Upper lobe of left lung (tissue), 6 donors: ENCODE measurements around the gene PSME3. TPM values are rescaled to one million over a fixed set of nuclear protein-coding genes. Genes with fewer than 3 reads are reported as not detected.
"Not testable (repeated sequence)": the region's sequence is repeated elsewhere in the genome, so short reads cannot be mapped to it uniquely, and the experiment has no call there.

Source experiments
- ATAC-seq, 2 donors: fragments of 200-7000 bp; cut with Tn5 transposase; one replicate each; pipeline ENCODE4 v1.9.1; 2022; ENCODE audit warnings: mild to moderate bottlenecking in 2 of 2, moderate library complexity in 2 of 2; ENCODE audit not compliant: low FRiP score in 2 of 2
- DNase-seq, 2 donors: peaks; one replicate each; pipeline ENCODE4 v3.0.0-alpha.2; 2019 to 2020
- H3K27ac ChIP-seq, 4 donors: fragments of 200-600 bp; sonication (generic); one replicate each; pipeline ENCODE4 v1.5.1; 2016 to 2019
- H3K27me3 ChIP-seq, 4 donors: fragments of 200-600 bp; sonication (generic); one replicate each; pipeline ENCODE4 v1.5.1; 2017 to 2019
- H3K36me3 ChIP-seq, 4 donors: fragments of 200-600 bp; sonication (generic); one replicate each; pipeline ENCODE4 v1.5.1; 2016 to 2019
- H3K4me1 ChIP-seq, 4 donors: fragments of 200-600 bp; sonication (generic); one replicate each; pipeline ENCODE4 v1.5.1; 2018 to 2019
- H3K4me3 ChIP-seq, 4 donors: fragments of 200-600 bp; sonication (generic); one replicate each; pipeline ENCODE4 v1.5.1; 2017 to 2019; ENCODE audit warnings: mild to moderate bottlenecking in 2 of 4, moderate library complexity in 1 of 4
- H3K9me3 ChIP-seq, 4 donors: fragments of 200-600 bp; sonication (generic); one replicate each; pipeline ENCODE4 v1.5.1; 2018 to 2019
- EP300 ChIP-seq, 4 donors: sonication (generic); formaldehyde crosslinking; IDR thresholded peaks; one replicate each; pipeline ENCODE4 v1.5.1; 2017; ENCODE audit warnings: antibody characterized with exemption in 4 of 4, control low read depth in 2 of 4
- POLR2A ChIP-seq, 4 donors: fragments of 450-650 bp; IDR thresholded peaks; one replicate each; pipeline ENCODE4 v1.5.1; 2016 to 2017; ENCODE audit warnings: antibody characterized with exemption in 4 of 4, mild to moderate bottlenecking in 2 of 4
- POLR2AphosphoS5 ChIP-seq, 2 donors: sonication (generic); formaldehyde crosslinking; IDR thresholded peaks; one replicate each; pipeline ENCODE4 v1.5.1; 2017; ENCODE audit warnings: antibody characterized with exemption in 2 of 2
- WGBS, 2 donors: methylation state at CpG; one replicate each; pipeline ENCODE4 v1.1.5; 2017 to 2018; 5-methylcytosine and 5-hydroxymethylcytosine counted together
- total RNA-seq, 6 donors: library from RNA; depleted of rRNA in 4 of 6; stranded (reverse); fragments of >200 nt in 4 of 6; gene quantifications; one replicate each; pipeline versions ENCODE4 v1.1.0 to v1.2.1, GENCODE V29; 2016 to 2021
- TF ChIP-seq, protein P1 (sequence below), 6 experiments: fragments of 450-650 bp in 4 of 6; fragments of 200-600 bp in 2 of 6; sonication (generic) in 2 of 6; IDR thresholded peaks; one replicate each; pipeline ENCODE4 v1.5.1; 2016 to 2019; ENCODE audit warnings: antibody characterized with exemption in 6 of 6
- donor health status: DM: no; HTN: no; CAD: no; lungs with moderate emphysema.
- donor health status: DM: no; HTN: yes; CAD: no; lungs with severe emphysema.

The PSME3 gene
- total RNA-seq, 6 donors from 2014 or later = 67.5 to 102 (median 75.8) TPM

DNA sequence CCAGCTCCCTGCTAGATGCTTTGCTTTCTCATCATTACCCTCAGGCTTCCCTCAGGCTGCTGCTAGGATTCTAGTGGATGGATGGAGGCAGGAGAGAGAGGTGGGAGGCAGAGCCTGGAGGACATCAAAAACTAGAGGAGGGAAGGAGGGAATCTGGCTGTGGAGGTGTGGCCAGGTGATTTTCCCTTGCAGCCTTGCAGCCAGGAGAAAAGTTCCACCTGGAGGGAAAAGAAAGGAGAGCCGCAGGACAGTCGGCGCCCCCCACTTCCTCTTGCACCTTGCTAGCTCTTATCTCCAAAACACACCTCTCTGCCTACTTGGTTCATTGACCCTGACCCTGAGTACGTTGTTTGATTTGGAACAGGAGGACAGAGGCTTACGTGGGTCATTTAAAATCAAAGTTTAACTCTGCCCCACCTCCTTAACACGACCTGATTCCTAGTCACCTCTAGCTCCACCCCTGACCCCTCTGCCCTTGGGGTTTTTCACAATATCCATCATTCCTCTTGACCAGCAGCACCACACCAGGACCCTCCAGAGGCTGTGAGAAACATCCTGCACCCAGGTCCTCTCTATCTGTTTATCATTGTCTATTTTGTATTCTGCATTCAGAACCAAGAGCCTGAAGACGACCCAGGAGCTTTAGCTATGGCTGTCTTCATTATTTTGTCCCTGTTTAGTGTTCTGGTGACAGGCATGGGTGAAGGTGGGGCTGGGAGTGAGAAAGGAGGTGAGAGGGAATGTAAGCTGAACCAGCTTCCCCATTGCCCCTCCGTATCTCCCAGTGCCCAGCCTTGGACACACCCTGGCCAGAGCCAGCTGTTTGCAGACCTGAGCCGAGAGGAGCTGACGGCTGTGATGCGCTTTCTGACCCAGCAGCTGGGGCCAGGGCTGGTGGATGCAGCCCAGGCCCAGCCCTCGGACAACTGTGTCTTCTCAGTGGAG lies 33.7 kb downstream of the PSME3 start:
- H3K4me3 ChIP-seq = no peak overlapping the region
- 53 to 62% methylated on average over 8 to 9 of the region's 12 CpGs for WGBS, 2 donors
- no peak for DNase-seq
- H3K9me3 ChIP-seq = peaks cover 0 to 3% (median 0%) of the 10 kb centered on the region in 4 donors
- peak in 1 of 2 donors; percentile 19 for ATAC-seq
- peak overlapping the region in 1 of 4 donors; percentile 2 for H3K27ac ChIP-seq
- H3K36me3 ChIP-seq = no peaks in the 10 kb centered on the region
- no peak for TF ChIP-seq POLR2A (IDR thresholded peaks at IDR 0.05)
- no peak for TF ChIP-seq POLR2AphosphoS5 (IDR thresholded peaks at IDR 0.05)
- TF ChIP-seq EP300 (IDR thresholded peaks at IDR 0.05) = no peak
- TF ChIP-seq, protein P1, sequence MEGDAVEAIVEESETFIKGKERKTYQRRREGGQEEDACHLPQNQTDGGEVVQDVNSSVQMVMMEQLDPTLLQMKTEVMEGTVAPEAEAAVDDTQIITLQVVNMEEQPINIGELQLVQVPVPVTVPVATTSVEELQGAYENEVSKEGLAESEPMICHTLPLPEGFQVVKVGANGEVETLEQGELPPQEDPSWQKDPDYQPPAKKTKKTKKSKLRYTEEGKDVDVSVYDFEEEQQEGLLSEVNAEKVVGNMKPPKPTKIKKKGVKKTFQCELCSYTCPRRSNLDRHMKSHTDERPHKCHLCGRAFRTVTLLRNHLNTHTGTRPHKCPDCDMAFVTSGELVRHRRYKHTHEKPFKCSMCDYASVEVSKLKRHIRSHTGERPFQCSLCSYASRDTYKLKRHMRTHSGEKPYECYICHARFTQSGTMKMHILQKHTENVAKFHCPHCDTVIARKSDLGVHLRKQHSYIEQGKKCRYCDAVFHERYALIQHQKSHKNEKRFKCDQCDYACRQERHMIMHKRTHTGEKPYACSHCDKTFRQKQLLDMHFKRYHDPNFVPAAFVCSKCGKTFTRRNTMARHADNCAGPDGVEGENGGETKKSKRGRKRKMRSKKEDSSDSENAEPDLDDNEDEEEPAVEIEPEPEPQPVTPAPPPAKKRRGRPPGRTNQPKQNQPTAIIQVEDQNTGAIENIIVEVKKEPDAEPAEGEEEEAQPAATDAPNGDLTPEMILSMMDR (IDR thresholded peaks at IDR 0.05) = no peak
- no peaks in the 10 kb centered on the region for H3K27me3 ChIP-seq
- H3K4me1 ChIP-seq = peaks cover 5 to 34% (median 10%) of the 10 kb centered on the region in 4 donors

DNA sequence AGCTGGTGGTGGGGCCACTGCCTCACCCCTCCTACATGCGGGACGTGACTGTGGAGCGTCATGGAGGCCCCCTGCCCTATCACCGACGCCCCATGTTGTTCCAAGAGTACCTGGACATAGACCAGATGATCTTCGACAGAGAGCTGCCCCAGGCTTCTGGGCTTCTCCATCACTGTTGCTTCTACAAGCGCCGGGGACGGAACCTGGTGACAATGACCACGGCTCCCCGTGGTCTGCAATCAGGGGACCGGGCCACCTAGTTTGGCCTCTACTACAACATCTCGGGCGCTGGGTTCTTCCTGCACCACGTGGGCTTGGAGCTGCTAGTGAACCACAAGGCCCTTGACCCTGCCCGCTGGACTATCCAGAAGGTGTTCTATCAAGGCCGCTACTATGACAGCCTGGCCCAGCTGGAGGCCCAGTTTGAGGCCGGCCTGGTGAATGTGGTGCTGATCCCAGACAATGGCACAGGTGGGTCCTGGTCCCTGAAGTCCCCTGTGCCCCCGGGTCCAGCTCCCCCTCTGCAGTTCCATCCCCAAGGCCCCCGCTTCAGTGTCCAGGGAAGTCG lies 34.6 kb downstream of the PSME3 start:
- H3K36me3 ChIP-seq, H3K27me3 ChIP-seq, H3K4me3 ChIP-seq, H3K27ac ChIP-seq, DNase-seq, H3K9me3 ChIP-seq: not testable (repeated sequence)
- WGBS, 2 donors = 98% methylated on average over 17 of the region's 21 CpGs; no CpG with 5 or more reads in 1 of the 2 donors
- ATAC-seq = peak in 1 of 2 donors; percentile 10
- peaks cover 5 to 34% (median 10%) of the 10 kb centered on the region in 4 donors for H3K4me1 ChIP-seq

- no peak for DNase-seq
- Histone ChIP-seq H3K9me3 (peaks cover 0 to 3% (median 0%) of the 10 kb centered on the region in 4 donors), H3K27me3 (no peaks in the 10 kb centered on the region), H3K4me3 (no peak overlapping the region), H3K27ac (no peak overlapping the region), H3K36me3 (no peaks in the 10 kb centered on the region), H3K4me1 (peaks cover 5 to 33% (median 10%) of the 10 kb centered on the region in 4 donors)
- ATAC-seq = no peak
- WGBS, 2 donors = 95 to 96% methylated on average over 11 of the region's 12 CpGs
- no peak for TF ChIP-seq POLR2AphosphoS5 (IDR thresholded peaks at IDR 0.05)
- TF ChIP-seq POLR2A (IDR thresholded peaks at IDR 0.05) = no peak
- no peak for TF ChIP-seq EP300 (IDR thresholded peaks at IDR 0.05)
- TF ChIP-seq, protein P1 (IDR thresholded peaks at IDR 0.05) = no peak
These were observed 35.1 kb downstream of the PSME3 start for GRCh38 chr17:42868338-42868737.

DNA sequence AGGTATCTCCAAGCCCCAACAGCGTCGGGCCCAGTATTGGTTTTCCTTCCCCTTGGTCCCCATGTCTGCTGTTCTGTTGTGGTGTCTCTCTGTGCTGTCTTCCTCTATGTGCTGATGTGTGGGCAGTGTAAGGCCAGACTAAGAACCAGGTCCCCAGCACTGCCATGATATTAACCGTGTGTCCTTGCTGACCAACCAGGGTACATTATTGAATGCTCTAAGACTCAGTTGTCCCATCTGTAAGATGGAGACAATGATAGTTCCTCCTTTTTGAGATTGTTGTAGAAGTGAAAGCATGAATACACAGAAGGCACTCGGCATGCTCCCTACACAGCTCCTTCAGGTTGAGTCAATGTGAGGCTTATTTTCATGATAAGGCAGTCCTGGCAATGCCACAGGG lies 38.5 kb downstream of the PSME3 start:
- H3K27me3 ChIP-seq = no peaks in the 10 kb centered on the region
- H3K36me3 ChIP-seq = no peaks in the 10 kb centered on the region
- no peak for DNase-seq
- WGBS, 2 donors = 95 to 98% methylated on average over 4 of the region's 4 CpGs
- H3K4me1 ChIP-seq = peaks cover 0 to 4% (median 0%) of the 10 kb centered on the region in 4 donors
- ATAC-seq = no peak
- TF ChIP-seq POLR2A (IDR thresholded peaks at IDR 0.05) = no peak
- TF ChIP-seq, protein P1 (IDR thresholded peaks at IDR 0.05) = no peak
- TF ChIP-seq EP300 (IDR thresholded peaks at IDR 0.05) = no peak
- no peak for TF ChIP-seq POLR2AphosphoS5 (IDR thresholded peaks at IDR 0.05)
- no peak overlapping the region for H3K4me3 ChIP-seq
- no peak overlapping the region for H3K27ac ChIP-seq
- peaks cover 0 to 3% (median 0%) of the 10 kb centered on the region in 4 donors for H3K9me3 ChIP-seq

DNA sequence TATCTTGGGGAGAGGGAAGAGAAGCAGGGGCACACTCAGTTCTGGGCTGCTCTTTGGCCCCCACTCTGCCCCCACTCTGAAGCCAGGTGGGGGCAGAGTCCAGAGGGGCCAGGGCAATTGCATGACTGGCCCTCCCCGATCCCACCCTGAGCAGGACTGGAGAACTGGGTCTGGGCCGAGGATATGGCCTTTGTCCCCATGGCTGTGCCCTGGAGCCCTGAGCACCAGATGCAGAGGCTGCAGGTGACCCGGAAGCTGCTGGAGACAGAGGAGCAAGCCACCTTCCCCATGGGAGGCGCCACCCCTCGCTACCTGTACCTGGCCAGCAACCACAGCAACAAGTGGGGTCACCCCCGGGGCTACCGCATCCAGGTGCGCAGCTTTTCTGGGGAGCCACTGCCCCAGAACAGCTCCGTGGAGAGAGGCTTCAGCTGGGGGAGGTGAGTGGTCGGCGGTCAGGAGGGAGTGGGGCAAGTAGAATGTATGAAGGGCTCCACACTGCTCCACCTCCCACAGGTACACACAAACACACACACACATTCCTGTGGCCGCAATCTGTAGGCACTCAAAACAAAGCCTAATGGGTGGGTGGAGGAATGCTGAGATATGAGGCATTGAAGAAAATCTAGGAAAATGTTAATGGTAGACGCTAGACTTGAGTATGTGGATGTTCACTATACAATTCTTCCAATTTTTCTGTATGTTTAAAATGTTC lies 39.2 kb downstream of the PSME3 start:
- Histone ChIP-seq H3K36me3 (no peaks in the 10 kb centered on the region), H3K9me3 (peaks cover 0 to 3% (median 0%) of the 10 kb centered on the region in 4 donors), H3K27ac (peak overlapping the region in 1 of 4 donors; percentile 22), H3K27me3 (no peaks in the 10 kb centered on the region), H3K4me3 (no peak overlapping the region), H3K4me1 (no peaks in the 10 kb centered on the region)
- 86 to 90% methylated on average over 9 to 13 of the region's 13 CpGs for WGBS, 2 donors
- DNase-seq = peak in 1 of 2 donors; percentile 59
- ATAC-seq = peak in 1 of 2 donors; percentile 69
- TF ChIP-seq POLR2AphosphoS5 (IDR thresholded peaks at IDR 0.05) (no peak), POLR2A (IDR thresholded peaks at IDR 0.05) (no peak), EP300 (IDR thresholded peaks at IDR 0.05) (no peak)
- TF ChIP-seq, protein P1 (IDR thresholded peaks at IDR 0.05) = no peak
